Subcutaneous abdominal adipose tissue (tissue), 5 donors: ENCODE results near the gene MRS2.
"Not testable (repeated sequence)": the region's sequence is repeated elsewhere in the genome, so short reads cannot be mapped to it uniquely, and the experiment has no call there.

Source experiments
- H3K27ac ChIP-seq: one replicate; pipeline ENCODE4 v1.7.0; 2013; ENCODE audit warnings: low read depth, mild to moderate bottlenecking, inconsistent platforms, low read length, moderate library complexity
- H3K27me3 ChIP-seq, 5 donors: one replicate each; pipeline ENCODE4 v1.7.0; 2013; ENCODE audit warnings: low read length in 5 of 5, inconsistent platforms in 1 of 5; ENCODE audit not compliant: control insufficient read depth in 5 of 5, insufficient read depth in 4 of 5
- H3K36me3 ChIP-seq, 5 donors: one replicate each; pipeline ENCODE4 v1.7.0; 2013; ENCODE audit warnings: low read length in 5 of 5; ENCODE audit not compliant: control insufficient read depth in 5 of 5, insufficient read depth in 5 of 5
- H3K4me1 ChIP-seq, 5 donors: one replicate each; pipeline ENCODE4 v1.7.0; 2013; ENCODE audit warnings: low read length in 5 of 5, mild to moderate bottlenecking in 3 of 5, moderate library complexity in 1 of 5; ENCODE audit not compliant: control insufficient read depth in 5 of 5, insufficient read depth in 5 of 5
- H3K4me3 ChIP-seq, 5 donors: one replicate each; pipeline ENCODE4 v1.7.0; 2013; ENCODE audit warnings: low read length in 5 of 5, low read depth in 1 of 5
- H3K9ac ChIP-seq, 5 donors: one replicate each; pipeline ENCODE4 v1.7.0; 2013; ENCODE audit warnings: low read length in 5 of 5, mild to moderate bottlenecking in 4 of 5, moderate library complexity in 3 of 5
- H3K9me3 ChIP-seq, 5 donors: one replicate each; pipeline ENCODE4 v1.7.0; 2013; ENCODE audit warnings: low read length in 5 of 5; ENCODE audit not compliant: control insufficient read depth in 5 of 5
- donor health status: healthy.
- donor health status: healthy.
- donor health status: healthy.
- donor health status: healthy.
- donor health status: healthy.

MRS2 gene

GRCh38 chr6:24402697-24403500 lies at the start of gene MRS2:
Gene MRS2, plus strand, starts transcription at chr6:24402936. Its CDS starts 111 bp downstream, at chr6:24403047.
- Histone ChIP-seq H3K9ac (peak within 1 kb of the TSS; percentile 85 to 99 (median 95)), H3K36me3 (peaks cover 0 to 12% (median 7%) of the 10 kb centered on the region in 5 donors), H3K9me3 (no peaks in the 10 kb centered on the region), H3K4me1 (peaks cover 2 to 27% (median 25%) of the 10 kb centered on the region in 5 donors), H3K27me3 (peaks cover 0 to 7% (median 0%) of the 10 kb centered on the region in 5 donors), H3K4me3 (peak within 1 kb of the TSS; percentile 87 to 99 (median 96)), H3K27ac (peak within 1 kb of the TSS; percentile 55)

GRCh38 chr6:24353861-24354260 lies 48.9 kb upstream of the MRS2 start:
- no peak overlapping the region for H3K4me3 ChIP-seq
- H3K4me1 ChIP-seq = peaks cover 0 to 13% (median 10%) of the 10 kb centered on the region in 5 donors
- H3K27me3 ChIP-seq = peaks cover 0 to 3% (median 0%) of the 10 kb centered on the region in 5 donors
- H3K27ac ChIP-seq = no peak overlapping the region
- no peaks in the 10 kb centered on the region for H3K36me3 ChIP-seq
- H3K9ac ChIP-seq = no peak overlapping the region
- no peaks in the 10 kb centered on the region for H3K9me3 ChIP-seq

GRCh38 chr6:24355393-24355792 lies 47.3 kb upstream of the MRS2 start:
- no peak overlapping the region for H3K27ac ChIP-seq
- peaks cover 2 to 22% (median 19%) of the 10 kb centered on the region in 5 donors for H3K4me1 ChIP-seq
- peaks cover 0 to 4% (median 0%) of the 10 kb centered on the region in 5 donors for H3K27me3 ChIP-seq
- H3K9ac ChIP-seq = no peak overlapping the region
- H3K4me3 ChIP-seq = no peak overlapping the region
- no peaks in the 10 kb centered on the region for H3K9me3 ChIP-seq
- no peaks in the 10 kb centered on the region for H3K36me3 ChIP-seq

- Histone ChIP-seq H3K4me1 (peaks cover 2 to 24% (median 21%) of the 10 kb centered on the region in 5 donors), H3K9ac (no peak overlapping the region), H3K27ac (no peak overlapping the region), H3K27me3 (peaks cover 0 to 4% (median 0%) of the 10 kb centered on the region in 5 donors), H3K9me3 (no peaks in the 10 kb centered on the region), H3K4me3 (no peak overlapping the region), H3K36me3 (no peaks in the 10 kb centered on the region)
These were observed 46.3 kb upstream of the MRS2 start for GRCh38 chr6:24356310-24356973.

GRCh38 chr6:24357336-24358218 lies 45.2 kb upstream of the MRS2 start, which contains the start of gene DCDC2:
Gene DCDC2, minus strand, starts transcription at chr6:24358059. Its CDS starts 309 bp downstream, at chr6:24357750.
- no peaks in the 10 kb centered on the region for H3K36me3 ChIP-seq
- H3K9ac ChIP-seq = peak within 1 kb of the TSS in 1 of 5 donors; percentile 4
- H3K4me3 ChIP-seq = peak within 1 kb of the TSS; percentile 23 to 53 (median 43)
- peaks cover 2 to 24% (median 21%) of the 10 kb centered on the region in 5 donors for H3K4me1 ChIP-seq
- no peak within 1 kb of the TSS for H3K27ac ChIP-seq
- no peaks in the 10 kb centered on the region for H3K9me3 ChIP-seq
- H3K27me3 ChIP-seq = peaks cover 0 to 4% (median 0%) of the 10 kb centered on the region in 5 donors

GRCh38 chr6:24358219-24358821 lies 44.4 kb upstream of the MRS2 start:
- peaks cover 0 to 4% (median 0%) of the 10 kb centered on the region in 5 donors for H3K27me3 ChIP-seq
- H3K9ac ChIP-seq = peak overlapping the region in 1 of 5 donors; percentile 4
- H3K36me3 ChIP-seq = no peaks in the 10 kb centered on the region
- H3K27ac ChIP-seq = no peak overlapping the region
- peak overlapping the region in 3 of 5 donors; percentile 43 to 53 (median 50) for H3K4me3 ChIP-seq
- no peaks in the 10 kb centered on the region for H3K9me3 ChIP-seq
- H3K4me1 ChIP-seq = peaks cover 2 to 24% (median 21%) of the 10 kb centered on the region in 5 donors

- H3K4me1 ChIP-seq = peaks cover 2 to 24% (median 21%) of the 10 kb centered on the region in 5 donors
- H3K9ac ChIP-seq = peak overlapping the region in 3 of 5 donors; percentile 35 to 45 (median 45)
- peak overlapping the region; percentile 56 to 77 (median 65) for H3K4me3 ChIP-seq
- no peak overlapping the region for H3K27ac ChIP-seq
- H3K27me3 ChIP-seq = peaks cover 0 to 4% (median 0%) of the 10 kb centered on the region in 5 donors
- H3K36me3 ChIP-seq = no peaks in the 10 kb centered on the region
- H3K9me3 ChIP-seq = no peaks in the 10 kb centered on the region
These were observed 42.9 kb upstream of the MRS2 start for GRCh38 chr6:24359640-24360454.

- H3K9ac ChIP-seq, H3K27me3 ChIP-seq, H3K4me3 ChIP-seq, H3K9me3 ChIP-seq, H3K36me3 ChIP-seq, H3K27ac ChIP-seq: not testable (repeated sequence)
- peaks cover 2 to 23% (median 20%) of the 10 kb centered on the region in 5 donors for H3K4me1 ChIP-seq
These were observed 40.4 kb upstream of the MRS2 start for GRCh38 chr6:24362363-24362762.
